C4-2B (cell line): ENCODE data around the gene VSTM2L.

ENCODE experiments used
- ZFX ChIP-seq: fragments of 450-650 bp; IDR thresholded peaks from 2 replicates; pipeline ENCODE4 v1.6.1; 2017
- TF ChIP-seq, protein P1 (sequence below): fragments of 450-650 bp; conservative IDR thresholded peaks from 2 replicates; pipeline ENCODE4 v1.5.1; 2017; ENCODE audit warnings: mild to moderate bottlenecking

DNA sequence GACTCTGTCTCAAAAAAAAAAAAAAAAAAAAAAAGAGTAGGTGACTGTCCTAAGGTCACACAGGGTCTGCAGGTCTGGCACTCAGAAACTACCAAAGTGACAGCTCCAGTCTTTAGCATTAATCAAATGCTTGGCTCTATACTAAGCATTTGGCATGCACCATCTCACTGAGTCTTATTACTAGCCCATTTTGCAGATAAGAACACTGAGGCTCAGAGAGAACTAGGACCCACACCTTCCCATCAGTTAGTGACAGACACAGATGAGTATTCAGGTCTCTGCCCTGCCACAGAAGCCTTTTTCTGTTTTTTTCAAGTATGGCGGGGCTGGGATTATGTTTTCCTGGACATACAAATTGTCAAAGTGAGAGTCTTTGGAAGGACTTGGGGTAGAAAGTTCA, 23.1 kb upstream of the VSTM2L start:
- TF ChIP-seq, protein P1, sequence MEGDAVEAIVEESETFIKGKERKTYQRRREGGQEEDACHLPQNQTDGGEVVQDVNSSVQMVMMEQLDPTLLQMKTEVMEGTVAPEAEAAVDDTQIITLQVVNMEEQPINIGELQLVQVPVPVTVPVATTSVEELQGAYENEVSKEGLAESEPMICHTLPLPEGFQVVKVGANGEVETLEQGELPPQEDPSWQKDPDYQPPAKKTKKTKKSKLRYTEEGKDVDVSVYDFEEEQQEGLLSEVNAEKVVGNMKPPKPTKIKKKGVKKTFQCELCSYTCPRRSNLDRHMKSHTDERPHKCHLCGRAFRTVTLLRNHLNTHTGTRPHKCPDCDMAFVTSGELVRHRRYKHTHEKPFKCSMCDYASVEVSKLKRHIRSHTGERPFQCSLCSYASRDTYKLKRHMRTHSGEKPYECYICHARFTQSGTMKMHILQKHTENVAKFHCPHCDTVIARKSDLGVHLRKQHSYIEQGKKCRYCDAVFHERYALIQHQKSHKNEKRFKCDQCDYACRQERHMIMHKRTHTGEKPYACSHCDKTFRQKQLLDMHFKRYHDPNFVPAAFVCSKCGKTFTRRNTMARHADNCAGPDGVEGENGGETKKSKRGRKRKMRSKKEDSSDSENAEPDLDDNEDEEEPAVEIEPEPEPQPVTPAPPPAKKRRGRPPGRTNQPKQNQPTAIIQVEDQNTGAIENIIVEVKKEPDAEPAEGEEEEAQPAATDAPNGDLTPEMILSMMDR: no peak
- no peak for TF ChIP-seq ZFX
